Uterus (tissue), 4 donors: ENCODE measurements around the gene CIZ1. TPM values are rescaled to one million over a fixed set of nuclear protein-coding genes. Genes with fewer than 3 reads are reported as not detected.
A peak's percentile ranks its signal among the peaks of the same experiment; 100 is the strongest.

Experiments used
- DNase-seq, 2 donors: peaks; one replicate each; pipeline ENCODE4 v3.0.0-alpha.2; 2019 to 2020
- H3K27ac ChIP-seq, 2 donors: fragments of 200-600 bp; sonication (generic); 1 replicate in 1 of 2; 2 replicates in 1 of 2; pipeline ENCODE4 v1.5.1; 2016 to 2018
- H3K27me3 ChIP-seq, 2 donors: fragments of 200-600 bp; sonication (generic); one replicate each; pipeline ENCODE4 v1.5.1; 2018 to 2019; ENCODE audit warnings: control low read depth in 1 of 2
- H3K36me3 ChIP-seq, 2 donors: fragments of 200-600 bp; sonication (generic); one replicate each; pipeline ENCODE4 v1.5.1; 2019; ENCODE audit warnings: control low read depth in 1 of 2
- H3K4me1 ChIP-seq, 2 donors: fragments of 200-600 bp; sonication (generic); one replicate each; pipeline ENCODE4 v1.5.1; 2018 to 2019; ENCODE audit warnings: control low read depth in 1 of 2
- H3K4me3 ChIP-seq, 2 donors: fragments of 200-600 bp; sonication (generic); 1 replicate in 1 of 2; 2 replicates in 1 of 2; pipeline ENCODE4 v1.5.1; 2018 to 2019; ENCODE audit warnings: mild to moderate bottlenecking in 1 of 2
- H3K9me3 ChIP-seq, 2 donors: fragments of 200-600 bp; sonication (generic); one replicate each; pipeline ENCODE4 v1.5.1; 2019; ENCODE audit warnings: control low read depth in 1 of 2
- CTCF ChIP-seq, 4 experiments: fragments of 200-600 bp in 2 of 4; fragments of 450-650 bp in 2 of 4; sonication (generic) in 2 of 4; IDR thresholded peaks; one replicate each; pipeline ENCODE4 v1.5.1; 2016 to 2019; ENCODE audit warnings: antibody characterized with exemption in 4 of 4, mild to moderate bottlenecking in 2 of 4, moderate library complexity in 1 of 4
- POLR2A ChIP-seq, 2 donors: fragments of 450-650 bp; IDR thresholded peaks; one replicate each; pipeline ENCODE4 v1.6.1; 2016; ENCODE audit warnings: antibody characterized with exemption in 2 of 2, mild to moderate bottlenecking in 1 of 2, moderate library complexity in 1 of 2
- intact Hi-C: fragments of 100-400 bp; cut with DNase I; formaldehyde crosslinking; loops from one replicate; pipeline ENCODE4 v1.15.1; 2023; ENCODE audit warnings: low total_unique reads
- total RNA-seq, 4 donors: library from RNA; depleted of rRNA in 3 of 4; stranded (reverse); fragments of >200 nt in 3 of 4; gene quantifications; one replicate each; pipeline versions ENCODE4 v1.1.0 to v1.2.4, GENCODE V29; 2014 to 2023
- donor health status: DM: yes; HTN: yes; CAD: no.

CIZ1 gene
- total RNA-seq, 4 donors from 2014 or later, result 31.3 to 151 (median 52.6) TPM

GRCh38 chr9:128203024-128203706, 11.8 kb upstream of the CIZ1 start, which contains the start of gene DNM1:
DNM1 (plus strand) TSS chr9:128203379; CDS start chr9:128203471, 92 bp downstream.
- H3K4me1 ChIP-seq, result peaks cover 0 to 8% of the 10 kb centered on the region in 2 donors
- intact Hi-C loops, result no loop called here
- H3K9me3 ChIP-seq, result no peaks in the 10 kb centered on the region
- DNase-seq, result peak in 1 of 2 donors; percentile 69
- TF ChIP-seq POLR2A (IDR thresholded peaks at IDR 0.05) (peak in 1 of 2 donors; percentile 45), CTCF (IDR thresholded peaks at IDR 0.05) (peak; percentile 42 to 99 (median 98))
- H3K27ac ChIP-seq, result peak within 1 kb of the TSS; percentile 17 to 79
- no peaks in the 10 kb centered on the region for H3K36me3 ChIP-seq
- H3K4me3 ChIP-seq, result peak within 1 kb of the TSS; percentile 53
- H3K27me3 ChIP-seq, result no peaks in the 10 kb centered on the region

- H3K36me3 ChIP-seq, result no peaks in the 10 kb centered on the region
- no peak overlapping the region for H3K4me3 ChIP-seq
- peaks cover 0 to 8% of the 10 kb centered on the region in 2 donors for H3K4me1 ChIP-seq
- no peaks in the 10 kb centered on the region for H3K27me3 ChIP-seq
- TF ChIP-seq CTCF (IDR thresholded peaks at IDR 0.05), result no peak
- TF ChIP-seq POLR2A (IDR thresholded peaks at IDR 0.05), result no peak
- no peaks in the 10 kb centered on the region for H3K9me3 ChIP-seq
- intact Hi-C loops, result no loop called here
- DNase-seq, result no peak
- peak overlapping the region in 1 of 2 donors; percentile 31 for H3K27ac ChIP-seq
Observed at GRCh38 chr9:128202648-128203023, 11.3 kb upstream of the CIZ1 start.

- no peaks in the 10 kb centered on the region for H3K36me3 ChIP-seq
- no peak overlapping the region for H3K27ac ChIP-seq
- intact Hi-C loops, result no loop called here
- no peaks in the 10 kb centered on the region for H3K9me3 ChIP-seq
- H3K4me3 ChIP-seq, result no peak overlapping the region
- peaks cover 0 to 8% of the 10 kb centered on the region in 2 donors for H3K4me1 ChIP-seq
- DNase-seq, result no peak
- TF ChIP-seq CTCF (IDR thresholded peaks at IDR 0.05) (no peak), POLR2A (IDR thresholded peaks at IDR 0.05) (no peak)
- no peaks in the 10 kb centered on the region for H3K27me3 ChIP-seq
Observed at GRCh38 chr9:128201441-128202369, 10.3 kb upstream of the CIZ1 start.

GRCh38 chr9:128193469-128194096, 2.2 kb upstream of the CIZ1 start:
- peaks cover 0 to 6% of the 10 kb centered on the region in 2 donors for H3K4me1 ChIP-seq
- DNase-seq, result no peak
- H3K9me3 ChIP-seq, result no peaks in the 10 kb centered on the region
- no peaks in the 10 kb centered on the region for H3K36me3 ChIP-seq
- intact Hi-C loops, result no loop called here
- H3K4me3 ChIP-seq, result no peak overlapping the region
- no peaks in the 10 kb centered on the region for H3K27me3 ChIP-seq
- H3K27ac ChIP-seq, result peak overlapping the region; percentile 89 to 91
- TF ChIP-seq POLR2A (IDR thresholded peaks at IDR 0.05) (no peak), CTCF (IDR thresholded peaks at IDR 0.05) (no peak)
